ENCODE data around the gene FGGY.

GRCh38 chr1:59803458-59804038 lies 506.7 kb downstream of the FGGY start:
- TF ChIP-seq CTCF (IDR thresholded peaks at IDR 0.05) (no peak), POLR2A (IDR thresholded peaks at IDR 0.05) (no peak)

All from uterus (tissue), 2 donors.